AG10803 (cell line): ENCODE measurements around the gene LRRN2.

Source experiments
- DNase-seq: peaks from one replicate; pipeline ENCODE4 v3.0.0; 2010; ENCODE audit warnings: low read depth
- H3K4me3 ChIP-seq: 2 replicates; pipeline ENCODE4 v1.5.1; 2011; ENCODE audit warnings: mild to moderate bottlenecking, low read length, control low read depth
- TF ChIP-seq, protein P1 (sequence below): conservative IDR thresholded peaks from 2 replicates; pipeline ENCODE4 v1.5.1; 2011; ENCODE audit warnings: mild to moderate bottlenecking, low read length, control low read depth, inconsistent platforms

The LRRN2 gene

GRCh38 chr1:204678721-204679475 lies 6.6 kb downstream of the LRRN2 start:
- TF ChIP-seq, protein P1, sequence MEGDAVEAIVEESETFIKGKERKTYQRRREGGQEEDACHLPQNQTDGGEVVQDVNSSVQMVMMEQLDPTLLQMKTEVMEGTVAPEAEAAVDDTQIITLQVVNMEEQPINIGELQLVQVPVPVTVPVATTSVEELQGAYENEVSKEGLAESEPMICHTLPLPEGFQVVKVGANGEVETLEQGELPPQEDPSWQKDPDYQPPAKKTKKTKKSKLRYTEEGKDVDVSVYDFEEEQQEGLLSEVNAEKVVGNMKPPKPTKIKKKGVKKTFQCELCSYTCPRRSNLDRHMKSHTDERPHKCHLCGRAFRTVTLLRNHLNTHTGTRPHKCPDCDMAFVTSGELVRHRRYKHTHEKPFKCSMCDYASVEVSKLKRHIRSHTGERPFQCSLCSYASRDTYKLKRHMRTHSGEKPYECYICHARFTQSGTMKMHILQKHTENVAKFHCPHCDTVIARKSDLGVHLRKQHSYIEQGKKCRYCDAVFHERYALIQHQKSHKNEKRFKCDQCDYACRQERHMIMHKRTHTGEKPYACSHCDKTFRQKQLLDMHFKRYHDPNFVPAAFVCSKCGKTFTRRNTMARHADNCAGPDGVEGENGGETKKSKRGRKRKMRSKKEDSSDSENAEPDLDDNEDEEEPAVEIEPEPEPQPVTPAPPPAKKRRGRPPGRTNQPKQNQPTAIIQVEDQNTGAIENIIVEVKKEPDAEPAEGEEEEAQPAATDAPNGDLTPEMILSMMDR = no peak
- no peak overlapping the region for H3K4me3 ChIP-seq
- DNase-seq = no peak

GRCh38 chr1:204677864-204678263 lies 7.7 kb downstream of the LRRN2 start:
- no peak overlapping the region for H3K4me3 ChIP-seq
- DNase-seq = no peak
- TF ChIP-seq, protein P1 = no peak

DNA sequence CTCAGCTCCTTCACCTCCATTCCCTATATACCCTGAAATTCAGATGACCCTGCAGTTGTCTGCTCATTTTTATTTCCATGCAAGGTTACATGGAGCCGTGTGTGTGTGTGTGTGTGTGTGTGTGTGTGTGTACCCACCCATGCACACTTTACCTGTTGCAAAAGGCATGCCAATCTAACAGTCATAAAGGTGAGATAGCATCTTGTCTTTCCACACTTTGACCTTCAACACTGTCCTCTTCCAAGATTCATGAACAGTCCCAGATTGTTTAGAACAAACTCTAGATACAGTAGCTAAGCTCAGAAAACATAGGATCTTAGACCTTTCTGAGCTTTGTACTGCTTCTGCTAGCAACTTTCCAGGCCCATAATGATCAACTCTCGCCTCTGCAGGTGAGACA lies 9.5 kb downstream of the LRRN2 start:
- no peak for DNase-seq
- TF ChIP-seq, protein P1 = no peak
- no peak overlapping the region for H3K4me3 ChIP-seq

GRCh38 chr1:204673909-204674649 lies 11.5 kb downstream of the LRRN2 start:
- DNase-seq = no peak

DNA sequence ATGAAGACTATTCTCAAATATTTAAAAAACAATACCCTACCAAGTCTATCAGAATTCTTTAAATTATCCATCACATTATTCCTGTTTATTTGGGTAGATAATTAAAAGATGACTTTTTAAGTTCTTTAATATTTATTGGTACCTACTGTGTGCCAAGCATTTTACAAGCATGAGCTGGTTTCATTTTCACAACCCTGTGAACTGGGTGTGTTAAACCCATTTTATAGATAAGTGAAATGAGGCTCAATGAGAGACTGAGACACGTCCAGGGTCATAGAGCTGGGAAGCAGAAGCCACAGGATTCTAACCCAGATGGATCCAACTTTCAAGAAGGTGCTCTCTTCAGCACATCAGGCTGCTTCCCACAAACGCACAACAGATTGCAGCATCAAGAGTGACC lies 12.3 kb downstream of the LRRN2 start:
- no peak overlapping the region for H3K4me3 ChIP-seq
- TF ChIP-seq, protein P1 = no peak
- DNase-seq = no peak

More at GRCh38 chr1:204673909-204674649, 11.5 kb downstream of the LRRN2 start:
- TF ChIP-seq, protein P1 = no peak
- H3K4me3 ChIP-seq = no peak overlapping the region

DNA sequence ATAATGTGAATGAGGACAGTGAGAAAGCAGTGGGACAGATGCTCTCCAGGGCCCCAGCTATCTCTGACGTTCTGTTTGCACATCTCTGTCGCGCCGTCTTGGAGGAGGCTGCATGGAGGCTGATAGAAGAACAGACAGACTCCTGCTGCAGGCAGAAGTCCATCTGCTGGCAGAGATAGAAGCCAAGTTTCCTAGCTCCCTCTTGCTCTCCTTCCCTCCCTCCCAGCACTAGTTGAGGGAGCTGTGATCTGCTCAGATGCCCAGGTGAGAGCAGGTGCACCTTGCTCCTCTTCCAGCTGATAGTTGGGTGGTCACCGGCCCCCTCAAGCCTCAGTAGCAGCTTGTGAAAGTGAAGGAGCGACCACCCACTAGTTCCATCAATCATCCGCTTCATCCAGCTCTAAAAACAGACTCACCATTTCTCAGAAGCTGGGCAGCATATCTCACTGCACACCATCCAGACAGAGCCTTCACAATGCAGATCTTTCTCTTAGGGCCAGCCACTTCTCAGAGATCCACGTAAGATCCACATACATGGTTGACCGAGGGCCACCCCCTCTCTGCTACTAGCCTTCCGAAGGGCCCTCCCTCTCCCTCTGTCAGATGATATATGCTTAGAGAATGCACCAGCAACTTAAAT lies 12.9 kb downstream of the LRRN2 start:
- H3K4me3 ChIP-seq = no peak overlapping the region
- DNase-seq = no peak
- TF ChIP-seq, protein P1 = no peak
